Medulla oblongata (tissue), 1 donor: ENCODE measurements around the gene LILRB3.
"Not testable (repeated sequence)": the region's sequence is repeated elsewhere in the genome, so short reads cannot be mapped to it uniquely, and the experiment has no call there.

Source experiments
- DNase-seq: peaks from one replicate; pipeline ENCODE4 v3.0.0-alpha.2; 2015; ENCODE audit errors: extremely low spot score

LILRB3 gene

DNA sequence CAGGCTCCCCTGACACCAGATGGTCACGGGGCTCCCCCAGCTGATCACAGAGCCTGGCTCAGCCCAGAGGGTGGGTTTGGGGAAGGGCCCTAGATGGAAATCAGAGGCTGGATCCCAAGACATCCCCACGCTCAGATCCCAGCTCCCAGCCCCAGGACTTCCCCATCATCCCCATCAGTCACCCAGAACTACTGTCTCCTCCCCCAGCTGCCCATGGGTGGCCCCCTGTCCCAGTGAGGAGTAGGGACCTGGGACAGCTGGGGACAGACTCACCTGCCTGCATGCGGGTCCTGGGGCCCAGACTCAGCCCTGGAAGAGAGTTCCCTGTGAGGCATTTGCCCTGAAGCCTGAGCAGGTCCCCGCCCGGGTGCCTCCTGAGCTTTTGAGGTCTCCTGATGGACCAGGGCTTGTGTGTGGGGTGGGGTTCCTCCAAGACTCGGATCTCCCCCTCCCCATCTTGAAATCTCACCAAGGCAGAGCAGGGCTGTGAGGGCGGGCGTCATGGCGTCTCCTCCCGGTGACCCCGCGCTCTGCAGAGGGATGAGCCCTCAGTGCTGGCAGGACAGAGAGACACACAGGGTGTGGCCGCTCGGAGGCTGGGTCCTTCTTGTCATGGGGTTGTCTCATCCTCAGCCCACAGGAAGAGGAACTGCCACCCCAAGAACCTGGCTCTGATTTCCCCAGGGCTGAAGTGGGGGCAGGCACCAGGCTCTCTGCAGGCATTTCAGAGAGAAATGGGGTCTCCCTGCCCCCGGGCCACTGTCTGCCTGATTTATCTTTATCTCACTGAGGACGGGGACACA is at the start of gene LILRB3:
TSS of gene LILRB3 (minus strand) at position 534 of the 803 bp plus-strand sequence. CDS start at position 503, 31 bp downstream.
- DNase-seq: not testable (repeated sequence)

DNA sequence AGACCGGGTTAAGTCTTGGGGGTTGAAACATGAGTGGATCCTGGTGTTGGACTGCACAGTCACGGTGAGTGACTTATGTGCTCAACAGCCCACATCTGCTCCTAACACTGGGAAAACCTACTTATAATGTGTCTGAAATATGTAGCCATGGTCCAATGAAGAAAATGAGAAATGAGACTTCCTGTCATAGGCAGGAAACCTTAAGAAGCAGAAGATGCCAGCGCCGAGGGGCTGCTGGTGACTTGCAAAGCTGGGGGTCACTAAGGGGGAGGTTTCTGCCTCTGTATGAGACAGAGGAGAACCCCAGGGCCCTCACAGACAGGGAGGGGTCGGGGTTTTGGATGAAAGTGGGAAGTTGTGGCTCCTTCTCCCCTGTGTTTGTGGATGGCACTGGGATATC is 49.4 kb upstream of the LILRB3 start:
- not testable (repeated sequence) for DNase-seq

- peak; percentile 10 for DNase-seq
Observed at GRCh38 chr19:54271587-54271986, 48.8 kb upstream of the LILRB3 start.

DNA sequence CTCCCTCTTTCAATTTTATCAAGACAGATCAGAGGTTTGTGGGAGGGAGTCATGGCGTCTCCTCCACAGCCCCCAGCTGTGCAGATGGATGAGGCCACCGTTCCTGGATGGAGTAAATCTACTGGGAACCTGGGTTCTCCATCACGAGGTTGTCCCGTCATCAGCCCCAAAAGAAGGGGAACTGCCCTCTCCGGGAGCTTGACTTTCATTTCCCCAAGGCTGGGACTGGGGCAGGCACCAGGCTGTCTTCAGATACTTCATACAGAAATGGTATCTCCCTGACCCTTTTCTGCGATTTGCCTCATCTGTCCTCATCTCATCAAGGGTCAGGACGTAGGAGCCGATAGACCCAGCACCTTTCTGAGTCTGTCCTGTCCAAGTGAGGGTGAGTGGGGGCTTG is 48.3 kb upstream of the LILRB3 start:
- DNase-seq: peak; percentile 69

DNA sequence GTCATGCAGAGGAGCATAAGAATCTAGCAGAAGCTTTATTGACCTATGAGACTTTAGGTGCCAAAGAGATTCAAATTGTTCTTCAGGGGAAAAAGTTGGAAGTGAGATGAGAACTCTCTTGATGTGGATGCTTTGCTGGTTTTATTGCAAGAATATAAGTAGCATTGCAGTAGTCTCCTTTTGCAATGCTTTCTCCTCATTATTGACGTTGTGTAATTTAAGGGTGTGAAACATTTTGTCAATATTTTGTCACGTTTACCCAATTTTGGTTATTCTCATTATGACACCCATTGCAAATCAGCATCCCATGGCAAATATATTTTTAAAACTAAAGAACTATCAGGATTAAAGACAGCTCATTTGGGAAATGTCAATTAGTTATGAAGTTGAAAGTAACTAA is 46.1 kb upstream of the LILRB3 start:
- no peak for DNase-seq

GRCh38 chr19:54266133-54266532 is 43.3 kb upstream of the LILRB3 start:
- DNase-seq: peak; percentile 69

DNA sequence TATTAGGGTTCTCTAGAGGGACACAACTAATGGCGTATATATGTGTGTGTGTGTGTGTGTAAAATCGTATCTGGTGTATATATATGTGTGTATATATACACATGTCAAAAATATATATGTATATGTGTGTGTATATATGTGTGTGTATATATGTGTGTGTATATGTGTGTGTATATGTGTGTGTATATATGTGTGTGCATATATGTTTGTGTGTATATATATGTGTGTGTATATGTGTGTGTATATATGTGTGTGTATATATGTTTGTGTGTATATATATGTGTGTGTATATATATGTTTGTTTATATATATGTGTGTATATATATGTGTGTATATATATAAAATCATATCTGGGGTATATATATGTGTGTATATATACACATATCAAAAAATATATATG is 39.7 kb upstream of the LILRB3 start:
- no peak for DNase-seq

GRCh38 chr19:54262066-54262465 is 39.3 kb upstream of the LILRB3 start:
- DNase-seq: no peak

DNA sequence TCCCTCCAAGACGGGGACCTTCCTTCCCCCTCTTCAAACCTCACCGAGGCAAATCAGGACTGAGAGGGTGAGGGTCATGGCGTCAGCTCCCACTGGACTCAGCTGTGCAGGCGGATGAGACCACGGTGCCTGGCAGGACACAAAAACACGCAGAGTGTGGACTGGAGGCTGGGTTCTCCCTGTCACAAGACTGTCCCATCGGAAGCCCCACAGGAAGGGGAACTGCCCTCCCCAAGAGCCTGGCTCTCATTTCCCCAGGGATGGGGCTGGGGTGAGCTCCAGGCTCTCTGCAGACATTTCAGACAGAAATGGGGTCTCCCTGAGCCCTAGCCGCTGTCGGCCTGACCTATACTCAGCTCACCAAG is 34.3 kb upstream of the LILRB3 start, which contains the start of gene LILRB5:
TSS of gene LILRB5 (minus strand) at position 158 of the 365 bp plus-strand sequence. CDS start at position 78, 80 bp downstream.
- no peak for DNase-seq

DNA sequence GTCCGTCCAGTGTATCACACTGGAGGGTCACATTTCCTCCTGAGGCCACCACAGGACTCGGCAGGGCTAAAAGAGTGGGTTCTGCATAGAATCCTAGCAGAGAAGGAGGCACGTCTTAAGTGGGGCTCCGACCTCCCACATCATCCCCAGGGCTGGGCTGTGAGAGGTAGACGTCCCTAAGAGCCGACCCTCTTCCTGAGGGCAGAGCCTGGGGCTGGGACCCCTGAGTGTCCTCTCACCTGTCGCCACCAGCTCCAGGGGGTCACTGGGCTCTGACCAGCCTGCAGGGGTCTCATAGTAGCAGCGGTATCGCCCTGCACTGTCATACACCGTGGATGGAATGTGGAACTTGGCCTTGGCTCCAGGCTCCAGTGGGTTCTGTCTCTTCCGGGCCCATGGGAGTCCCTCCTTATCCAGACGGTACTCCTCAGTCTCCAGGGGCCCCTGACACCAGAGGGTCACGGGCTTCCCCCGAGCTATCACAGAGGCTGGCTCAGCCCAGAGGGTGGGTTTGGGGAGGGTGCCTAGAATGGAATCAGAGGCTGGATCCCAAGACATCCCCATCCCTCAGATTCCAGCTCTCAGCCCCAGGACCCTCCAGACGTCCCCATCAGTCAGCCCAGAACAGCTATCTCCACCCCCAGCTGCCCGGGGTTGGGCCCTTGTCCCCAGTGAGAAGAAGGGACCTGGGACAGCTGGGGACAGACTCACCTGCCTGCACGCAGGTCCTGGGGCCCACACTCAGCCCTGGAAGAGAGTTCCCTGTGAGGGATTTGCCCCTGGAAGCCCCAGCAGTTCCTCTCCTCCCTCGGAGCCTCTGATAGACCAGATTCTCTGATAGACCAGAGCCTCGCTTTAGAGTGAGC is 33.7 kb upstream of the LILRB3 start:
- no peak for DNase-seq

DNA sequence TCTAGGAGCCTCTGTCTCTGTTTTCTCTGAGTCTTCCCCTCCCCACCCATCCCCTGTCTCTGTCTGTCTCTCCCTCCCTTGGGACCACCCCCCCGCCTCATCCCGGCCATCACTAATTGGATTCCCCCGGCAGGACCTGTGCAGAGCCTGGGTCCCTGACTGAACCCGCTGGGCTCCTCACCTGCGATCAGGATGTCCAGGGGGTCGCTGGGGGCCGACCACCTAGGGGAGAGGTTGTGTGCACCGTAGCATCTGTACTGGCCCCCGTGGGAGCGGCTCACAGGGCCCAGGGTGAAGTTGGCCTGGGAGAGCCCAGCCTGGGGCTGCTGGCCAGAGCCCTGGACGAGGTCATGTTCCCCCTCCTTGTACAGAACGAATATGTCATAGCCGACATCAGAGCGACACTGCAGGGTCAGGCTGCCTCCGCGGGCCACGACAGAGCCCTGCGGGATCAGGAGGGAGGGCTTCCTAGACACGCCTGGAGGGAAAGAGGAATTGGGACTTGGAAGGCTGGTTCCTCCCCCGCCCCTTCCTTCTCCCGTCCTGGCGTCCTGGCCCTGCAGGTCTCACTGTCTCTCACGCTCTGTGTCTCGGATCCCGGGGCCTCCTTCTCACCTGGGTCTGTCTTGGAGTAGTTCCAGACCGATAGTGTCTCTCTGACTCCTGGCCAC is 32.4 kb upstream of the LILRB3 start:
- DNase-seq: no peak

DNA sequence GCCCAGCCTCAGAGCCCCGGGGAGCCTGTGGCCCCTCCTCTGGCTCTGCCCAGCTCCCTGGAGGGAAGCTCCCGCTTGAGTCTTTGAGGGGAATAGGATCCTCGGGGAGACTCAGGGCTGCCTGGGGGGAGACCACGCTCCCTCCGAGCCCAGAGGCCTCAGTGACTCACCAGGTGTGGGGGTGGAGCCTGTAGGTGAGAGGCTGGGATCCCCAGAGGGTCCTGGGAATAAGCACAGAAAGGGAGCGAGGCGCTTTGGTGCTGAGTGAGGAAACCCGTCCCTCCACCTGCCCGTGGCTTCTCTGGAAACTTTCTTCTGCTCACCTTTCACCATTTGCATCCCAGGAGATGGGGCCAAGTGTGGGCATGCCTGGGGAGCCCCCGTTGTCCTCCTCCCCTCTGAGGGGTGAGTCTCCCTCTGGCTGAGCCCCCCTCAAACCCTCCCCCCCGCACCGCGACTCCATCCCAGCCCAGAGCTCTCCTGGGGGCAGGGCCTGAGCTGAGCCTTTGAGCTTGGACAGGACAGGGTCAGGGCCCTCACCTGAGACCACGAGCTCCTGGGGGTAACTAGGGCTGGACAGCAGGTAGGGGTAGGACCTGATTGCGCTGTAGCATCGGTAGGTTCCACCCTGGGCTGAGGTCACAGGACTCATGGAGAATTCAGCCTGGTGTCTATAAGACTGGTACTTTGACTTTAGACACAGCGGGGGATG is 31.5 kb upstream of the LILRB3 start:
- DNase-seq: no peak

- DNase-seq: no peak
Observed at GRCh38 chr19:54253331-54254194, 30.8 kb upstream of the LILRB3 start.

- no peak for DNase-seq
Observed at GRCh38 chr19:54252845-54253244, 30.0 kb upstream of the LILRB3 start.

DNA sequence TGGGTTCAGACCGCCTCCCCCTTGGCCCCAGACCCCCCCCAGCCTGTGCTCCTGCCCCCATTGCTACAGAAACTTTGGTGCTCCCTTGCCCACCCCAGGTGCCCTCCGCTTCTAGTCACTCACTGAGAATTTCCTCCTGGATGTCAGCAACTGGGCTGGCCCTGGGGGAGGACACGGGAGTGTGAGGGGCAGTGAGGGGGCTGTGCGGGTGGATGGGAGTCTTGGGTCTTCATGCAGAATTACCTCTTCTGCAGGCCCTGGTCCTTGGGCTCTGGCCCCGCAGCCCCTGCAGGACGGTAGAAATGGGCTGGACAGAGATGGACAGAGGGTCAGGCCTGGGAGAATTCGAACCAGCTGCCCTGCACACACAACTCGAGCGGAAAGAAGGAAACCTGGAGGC is 29.4 kb upstream of the LILRB3 start:
- DNase-seq: no peak

- peak; percentile 81 for DNase-seq
Observed at GRCh38 chr19:54248016-54248601, 25.3 kb upstream of the LILRB3 start.

- no peak for DNase-seq
Observed at GRCh38 chr19:54247106-54247930, 24.5 kb upstream of the LILRB3 start.

GRCh38 chr19:54245936-54246335 is 23.1 kb upstream of the LILRB3 start:
- DNase-seq: no peak

GRCh38 chr19:54243809-54244208 is 21.0 kb upstream of the LILRB3 start:
- DNase-seq: not testable (repeated sequence)
